Measurements from ENCODE around the gene LRRC56. TPM values are rescaled to one million over a fixed set of nuclear protein-coding genes. Genes with fewer than 3 reads are reported as not detected.

LRRC56 gene
- total and polyA plus RNA-seq, 2 of the 13 experiments (the other 11 are each of a cell fraction or from before 2014, with no cell fraction given), result 0.11 to 0.29 TPM

GRCh38 chr11:506238-506994, 30.9 kb upstream of the LRRC56 start (continued):
- TF ChIP-seq ARID4A (CRISPR knock-in tag; IDR thresholded peaks at IDR 0.05; ENCODE audit: borderline replicate concordance) (peak; percentile 97), ZNF121 (CRISPR knock-in tag; IDR thresholded peaks at IDR 0.05) (no peak), MYC (CRISPR knock-in tag; IDR thresholded peaks at IDR 0.05; ENCODE audit: borderline replicate concordance) (peak; percentile 92), NFKB2 (CRISPR knock-in tag; IDR thresholded peaks at IDR 0.05; ENCODE audit: borderline replicate concordance) (peak; percentile 79; the same call in 1 of the 2 replicates), IRX3 (CRISPR knock-in tag; IDR thresholded peaks at IDR 0.05; ENCODE audit: borderline replicate concordance, low read depth) (no peak), ZNF275 (CRISPR knock-in tag; IDR thresholded peaks at IDR 0.05; ENCODE audit: borderline replicate concordance) (peak; percentile 40), TFDP2 (CRISPR knock-in tag; IDR thresholded peaks at IDR 0.05) (peak; percentile 53; the same call in 1 of the 2 replicates), DR1 (CRISPR knock-in tag; IDR thresholded peaks at IDR 0.05) (peak; percentile 83), FOSL2 (CRISPR knock-in tag; IDR thresholded peaks at IDR 0.05) (0 out of 2 replicates have a peak, but pooled peaks have one; percentile 3), ZNF138 (CRISPR knock-in tag; IDR thresholded peaks at IDR 0.05; ENCODE audit: low read depth) (0 out of 2 replicates have a peak, but pooled peaks have one; percentile 43), CAMTA2 (CRISPR knock-in tag; IDR thresholded peaks at IDR 0.05; ENCODE audit: borderline replicate concordance) (peak; percentile 91), PHF20 (CRISPR knock-in tag; IDR thresholded peaks at IDR 0.05) (peak; percentile 88), POLR2A (IDR thresholded peaks at IDR 0.05; ENCODE audit: insufficient read depth in 1 of 2, low read depth in 2 of 2, low read length in 2 of 2) (peak; percentile 60 to 61; a peak in 3 of 4 replicates), BCL3 (CRISPR knock-in tag; IDR thresholded peaks at IDR 0.05) (peak; percentile 61; the same call in 1 of the 2 replicates), MTF2 (CRISPR knock-in tag; IDR thresholded peaks at IDR 0.05; ENCODE audit: borderline replicate concordance) (0 out of 2 replicates have a peak, but pooled peaks have one; percentile 71), ZNF674 (CRISPR knock-in tag; IDR thresholded peaks at IDR 0.05; ENCODE audit: low read depth) (peak; percentile 75; the same call in 1 of the 2 replicates), ZNF180 (CRISPR knock-in tag; IDR thresholded peaks at IDR 0.05; ENCODE audit: borderline replicate concordance, low read depth) (0 out of 2 replicates have a peak, but pooled peaks have one; percentile 26)
